GM23338 (cell line): ENCODE data around the gene KCTD3. TPM values are rescaled to one million over a fixed set of nuclear protein-coding genes. Genes with fewer than 3 reads are reported as not detected.

Experiments used
- ATAC-seq: fragments of 200-7000 bp; cut with Tn5 transposase; 3 replicates; pipeline ENCODE4 v1.9.1; 2020
- DNase-seq: peaks from one replicate; pipeline ENCODE4 v3.0.0-alpha.2; 2015; ENCODE audit warnings: low spot score
- H2AFZ ChIP-seq: fragments of 200-600 bp; sonication (generic); 2 replicates; pipeline ENCODE4 v1.8.0; 2016; ENCODE audit warnings: antibody characterized with exemption, mild to moderate bottlenecking, moderate library complexity
- H3F3A ChIP-seq: fragments of 200-600 bp; sonication (generic); replicated peaks from 2 replicates; pipeline ENCODE4 v1.8.0; 2017; ENCODE audit warnings: antibody characterized with exemption, mixed run types, low read depth
- H3K27ac ChIP-seq: fragments of 200-600 bp; sonication (generic); 2 replicates; pipeline ENCODE4 v1.6.1; 2016; ENCODE audit warnings: low read depth
- H3K27me3 ChIP-seq: fragments of 200-600 bp; sonication (generic); 2 replicates; pipeline ENCODE4 v1.8.0; 2016; ENCODE audit warnings: mild to moderate bottlenecking, mixed run types, moderate library complexity; ENCODE audit not compliant: insufficient read depth
- H3K36me3 ChIP-seq: fragments of 200-600 bp; sonication (generic); 2 replicates; pipeline ENCODE4 v1.8.0; 2016; ENCODE audit warnings: mild to moderate bottlenecking; ENCODE audit not compliant: insufficient read depth
- H3K4me1 ChIP-seq: fragments of 200-600 bp; sonication (generic); 2 replicates; pipeline ENCODE4 v1.8.0; 2016; ENCODE audit warnings: mild to moderate bottlenecking, moderate library complexity; ENCODE audit not compliant: insufficient read depth
- H3K4me2 ChIP-seq: fragments of 200-600 bp; sonication (generic); 2 replicates; pipeline ENCODE4 v1.7.1; 2017; ENCODE audit warnings: mixed run types
- H3K4me3 ChIP-seq: fragments of 200-600 bp; sonication (generic); 2 replicates; pipeline ENCODE4 v1.6.1; 2016; ENCODE audit warnings: mixed run types
- H3K79me2 ChIP-seq: fragments of 200-600 bp; sonication (generic); replicated peaks from 2 replicates; pipeline ENCODE4 v1.8.0; 2017; ENCODE audit warnings: mild to moderate bottlenecking; ENCODE audit not compliant: insufficient read depth
- H3K9me2 ChIP-seq: fragments of 200-600 bp; sonication (generic); 2 replicates; pipeline ENCODE4 v1.8.0; 2017; ENCODE audit not compliant: insufficient read depth
- H4K20me1 ChIP-seq: fragments of 200-600 bp; sonication (generic); replicated peaks from 2 replicates; pipeline ENCODE4 v1.8.0; 2017; ENCODE audit warnings: mild to moderate bottlenecking; ENCODE audit not compliant: insufficient read depth
- H3K27ac Mint-ChIP-seq: 2 replicates; pipeline ENCODE4 v1.8.0; 2020; ENCODE audit warnings: inconsistent platforms, mild to moderate bottlenecking, moderate library complexity, mixed read lengths
- H3K27me3 Mint-ChIP-seq: 3 replicates; pipeline ENCODE4 v1.8.0; 2022; ENCODE audit warnings: low read depth, mild to moderate bottlenecking, moderate library complexity, mixed read lengths, inconsistent platforms; ENCODE audit not compliant: insufficient read depth, poor library complexity
- H3K36me3 Mint-ChIP-seq: 3 replicates; pipeline ENCODE4 v1.8.0; 2021; ENCODE audit warnings: low read depth, mild to moderate bottlenecking, inconsistent platforms, moderate library complexity, mixed read lengths
- H3K4me1 Mint-ChIP-seq: 3 replicates; pipeline ENCODE4 v1.8.0; 2020; ENCODE audit warnings: mild to moderate bottlenecking, inconsistent platforms, mixed read lengths
- H3K4me3 Mint-ChIP-seq: 3 replicates; pipeline ENCODE4 v1.8.0; 2021; ENCODE audit warnings: moderate library complexity, mild to moderate bottlenecking, inconsistent platforms, mixed read lengths
- H3K9me3 Mint-ChIP-seq: 3 replicates; pipeline ENCODE4 v1.8.0; 2020; ENCODE audit warnings: moderate library complexity, mild to moderate bottlenecking, inconsistent platforms, mixed read lengths
- ETS1 ChIP-seq: IDR thresholded peaks from 2 replicates; pipeline ENCODE4 v1.6.1; 2016; ENCODE audit warnings: antibody characterized with exemption
- EZH2phosphoT487 ChIP-seq: fragments of 200-600 bp; sonication (generic); IDR thresholded peaks from one replicate; pipeline ENCODE4 v1.8.1; 2018; ENCODE audit warnings: antibody characterized with exemption; ENCODE audit not compliant: unreplicated experiment
- JUNB ChIP-seq: IDR thresholded peaks from one replicate; pipeline ENCODE4 v1.6.1; 2016; ENCODE audit warnings: antibody characterized with exemption; ENCODE audit not compliant: unreplicated experiment
- NANOG ChIP-seq: IDR thresholded peaks from 2 replicates; pipeline ENCODE4 v1.6.1; 2016; ENCODE audit warnings: antibody characterized with exemption, borderline replicate concordance
- REST ChIP-seq: IDR thresholded peaks from one replicate; pipeline ENCODE4 v1.6.1; 2018; ENCODE audit warnings: antibody characterized with exemption; ENCODE audit not compliant: unreplicated experiment
- ZNF114 ChIP-seq: fragments of 250-450 bp; sonication (Bioruptor Pico); IDR thresholded peaks from 2 replicates; pipeline ENCODE4 v1.5.0; 2020; ENCODE audit warnings: mild to moderate bottlenecking, moderate library complexity
- ZNF331 ChIP-seq: fragments of 250-450 bp; sonication (Bioruptor Pico); IDR thresholded peaks from 2 replicates; pipeline ENCODE4 v1.5.0; 2020; ENCODE audit warnings: low read depth, mild to moderate bottlenecking, moderate library complexity
- polyA plus RNA-seq: library from polyadenylated mRNA; unstranded; fragments of >200 nt; fragmentation: Nextera tagmentation; extraction: Ambion mirVana; gene quantifications from 2 replicates; pipeline ENCODE4 v1.2.1, GENCODE V29; 2016
- total RNA-seq: library from RNA; depleted of rRNA; stranded (reverse); fragments of >200 nt; shearing (Covaris generic); gene quantifications from 2 replicates; pipeline ENCODE4 v1.2.3, GENCODE V29; 2014
- TF ChIP-seq, protein P1 (sequence below), 2 experiments: fragments of 200-600 bp in 1 of 2; sonication (generic) in 1 of 2; conservative IDR thresholded peaks; 2 replicates each; pipeline versions ENCODE4 v1.5.1 to v1.6.1; 2016 to 2017; ENCODE audit warnings: antibody characterized with exemption in 2 of 2, low read depth in 2 of 2, mild to moderate bottlenecking in 2 of 2, moderate library complexity in 1 of 2

KCTD3 gene
- total and polyA plus RNA-seq, 2 experiments from 2014 or later = 29.4 to 60.3 TPM

GRCh38 chr1:215523906-215524305, 43.2 kb upstream of the KCTD3 start (continued):
- no peak for TF ChIP-seq ZNF114 (CRISPR knock-in tag)
- TF ChIP-seq ETS1 = no peak
- TF ChIP-seq ZNF331 (CRISPR knock-in tag) = no peak
- TF ChIP-seq NANOG = no peak
- TF ChIP-seq, protein P1, sequence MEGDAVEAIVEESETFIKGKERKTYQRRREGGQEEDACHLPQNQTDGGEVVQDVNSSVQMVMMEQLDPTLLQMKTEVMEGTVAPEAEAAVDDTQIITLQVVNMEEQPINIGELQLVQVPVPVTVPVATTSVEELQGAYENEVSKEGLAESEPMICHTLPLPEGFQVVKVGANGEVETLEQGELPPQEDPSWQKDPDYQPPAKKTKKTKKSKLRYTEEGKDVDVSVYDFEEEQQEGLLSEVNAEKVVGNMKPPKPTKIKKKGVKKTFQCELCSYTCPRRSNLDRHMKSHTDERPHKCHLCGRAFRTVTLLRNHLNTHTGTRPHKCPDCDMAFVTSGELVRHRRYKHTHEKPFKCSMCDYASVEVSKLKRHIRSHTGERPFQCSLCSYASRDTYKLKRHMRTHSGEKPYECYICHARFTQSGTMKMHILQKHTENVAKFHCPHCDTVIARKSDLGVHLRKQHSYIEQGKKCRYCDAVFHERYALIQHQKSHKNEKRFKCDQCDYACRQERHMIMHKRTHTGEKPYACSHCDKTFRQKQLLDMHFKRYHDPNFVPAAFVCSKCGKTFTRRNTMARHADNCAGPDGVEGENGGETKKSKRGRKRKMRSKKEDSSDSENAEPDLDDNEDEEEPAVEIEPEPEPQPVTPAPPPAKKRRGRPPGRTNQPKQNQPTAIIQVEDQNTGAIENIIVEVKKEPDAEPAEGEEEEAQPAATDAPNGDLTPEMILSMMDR (conservative IDR thresholded peaks at IDR 0.05; ENCODE audit: low read depth in 2 of 2) = no peak
- no peak for TF ChIP-seq EZH2phosphoT487
- TF ChIP-seq JUNB = no peak

DNA sequence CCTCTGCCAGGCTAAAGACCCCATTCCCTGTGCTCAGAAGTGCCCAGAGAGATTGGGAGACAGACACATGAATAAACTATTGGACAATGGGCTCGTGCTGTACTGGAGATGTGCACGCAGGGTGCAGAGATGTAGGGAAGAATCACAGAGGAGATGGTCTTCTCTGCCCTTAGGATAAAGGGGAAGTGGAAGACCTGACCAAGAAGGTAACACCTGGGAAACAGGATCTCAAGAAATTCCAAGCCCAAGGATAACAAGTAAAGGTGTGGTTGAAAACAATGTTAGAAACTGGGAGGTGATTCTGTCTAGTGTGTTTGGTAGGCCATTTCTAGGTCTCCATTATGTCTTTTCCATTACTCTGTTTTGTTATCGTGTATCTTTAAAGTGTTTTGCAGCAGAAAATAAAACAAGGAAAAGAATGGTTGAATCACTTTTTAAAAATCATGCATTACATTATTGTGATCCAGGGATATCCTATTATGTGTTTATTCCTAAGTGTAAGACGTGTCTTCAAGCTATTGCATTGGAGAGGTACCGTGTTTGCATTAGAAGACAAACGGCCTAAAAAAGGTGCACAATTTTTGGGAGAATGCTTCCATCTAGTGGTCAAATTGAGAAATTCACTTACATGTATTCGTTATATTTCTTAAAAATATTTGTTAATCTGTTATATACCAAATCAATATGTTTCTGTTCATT, 40.8 kb upstream of the KCTD3 start:
- no peak overlapping the region for H3K4me3 ChIP-seq
- Mint-ChIP-seq H3K27ac (no peak overlapping the region), H3K4me1 (no peaks in the 10 kb centered on the region), H3K9me3 (no peaks in the 10 kb centered on the region), H3K36me3 (no peaks in the 10 kb centered on the region), H3K27me3 (peaks cover 2% of the 10 kb centered on the region), H3K4me3 (no peak overlapping the region)
- no peaks in the 10 kb centered on the region for H3K4me1 ChIP-seq
- no peaks in the 10 kb centered on the region for H3K27me3 ChIP-seq
- H3K27ac ChIP-seq = no peak overlapping the region
- no peak overlapping the region for H3K4me2 ChIP-seq
- H2AFZ ChIP-seq = peak overlapping the region; percentile 54; the same call in 1 of the 2 replicates
- H4K20me1 ChIP-seq = no peaks in the 10 kb centered on the region
- H3F3A ChIP-seq = no peaks in the 10 kb centered on the region
- no peaks in the 10 kb centered on the region for H3K79me2 ChIP-seq
- no peaks in the 10 kb centered on the region for H3K9me2 ChIP-seq
- peak; percentile 50 for ATAC-seq
- no peaks in the 10 kb centered on the region for H3K36me3 ChIP-seq
- TF ChIP-seq, protein P1 (conservative IDR thresholded peaks at IDR 0.05; ENCODE audit: low read depth in 2 of 2) = peak; percentile 74 to 84
- no peak for TF ChIP-seq REST
- DNase-seq = peak; percentile 72
